ENCODE data around the gene TTYH2. TPM values are rescaled to one million over a fixed set of nuclear protein-coding genes. Genes with fewer than 3 reads are reported as not detected.

The TTYH2 gene
- polyA plus RNA-seq, 1 donor from 2014 or later, result 2.5 TPM

- Histone ChIP-seq H2AFZ (ENCODE audit: low read depth, low read length) (no peak overlapping the region), H3K9ac (ENCODE audit: low read length) (no peak overlapping the region), H3K9me2 (ENCODE audit: insufficient read depth, low read length) (no peaks in the 10 kb centered on the region), H3K36me3 (ENCODE audit: insufficient read depth, low read length) (no peaks in the 10 kb centered on the region), H3K27me3 (ENCODE audit: insufficient read depth, low read depth, low read length) (no peaks in the 10 kb centered on the region), H3F3A (ENCODE audit: insufficient read depth, low read length, poor library complexity, severe bottlenecking) (no peaks in the 10 kb centered on the region), H3K27ac (ENCODE audit: low read length) (no peak overlapping the region), H3K4me2 (ENCODE audit: low read length) (no peak overlapping the region), H4K20me1 (ENCODE audit: insufficient read depth) (no peaks in the 10 kb centered on the region), H3K4me3 (ENCODE audit: low read length) (no peak overlapping the region), H3K9me3 (ENCODE audit: low read length) (no peaks in the 10 kb centered on the region), H3K79me2 (replicated peaks; ENCODE audit: insufficient read depth, low read length) (no peaks in the 10 kb centered on the region)
- no peak for TF ChIP-seq MXI1 (conservative IDR thresholded peaks at IDR 0.05; ENCODE audit: poor library complexity, severe bottlenecking)
- no peak for TF ChIP-seq SMC3 (conservative IDR thresholded peaks at IDR 0.05; ENCODE audit: poor library complexity)
- no peak for TF ChIP-seq POLR2AphosphoS5 (IDR thresholded peaks at IDR 0.05)
- TF ChIP-seq REST (IDR thresholded peaks at IDR 0.05; ENCODE audit: borderline replicate concordance), result no peak
- TF ChIP-seq TAF1 (IDR thresholded peaks at IDR 0.05; ENCODE audit: low read depth), result no peak
- TF ChIP-seq EZH2 (IDR thresholded peaks at IDR 0.05; ENCODE audit: borderline replicate concordance, insufficient read depth, low read length, poor library complexity, severe bottlenecking), result no peak
Measured at GRCh38 chr17:74257311-74257710, 43.9 kb downstream of the TTYH2 start.

- no peak overlapping the region for H3K4me2 ChIP-seq (ENCODE audit: low read length)
- no peak overlapping the region for H3K9ac ChIP-seq (ENCODE audit: low read length)
- H3F3A ChIP-seq (ENCODE audit: insufficient read depth, low read length, poor library complexity, severe bottlenecking), result no peaks in the 10 kb centered on the region
- H3K9me2 ChIP-seq (ENCODE audit: insufficient read depth, low read length), result no peaks in the 10 kb centered on the region
- no peaks in the 10 kb centered on the region for H4K20me1 ChIP-seq (ENCODE audit: insufficient read depth)
- H3K36me3 ChIP-seq (ENCODE audit: insufficient read depth, low read length), result no peaks in the 10 kb centered on the region
- no peak overlapping the region for H3K27ac ChIP-seq (ENCODE audit: low read length)
- H3K27me3 ChIP-seq (ENCODE audit: insufficient read depth, low read depth, low read length), result no peaks in the 10 kb centered on the region
- no peaks in the 10 kb centered on the region for H3K79me2 ChIP-seq (replicated peaks; ENCODE audit: insufficient read depth, low read length)
- TF ChIP-seq TAF1 (IDR thresholded peaks at IDR 0.05; ENCODE audit: low read depth) (no peak), EZH2 (IDR thresholded peaks at IDR 0.05; ENCODE audit: borderline replicate concordance, insufficient read depth, low read length, poor library complexity, severe bottlenecking) (no peak), REST (IDR thresholded peaks at IDR 0.05; ENCODE audit: borderline replicate concordance) (no peak), MXI1 (conservative IDR thresholded peaks at IDR 0.05; ENCODE audit: poor library complexity, severe bottlenecking) (no peak)
- H3K4me3 ChIP-seq (ENCODE audit: low read length), result no peak overlapping the region
- no peak overlapping the region for H2AFZ ChIP-seq (ENCODE audit: low read depth, low read length)
- H3K9me3 ChIP-seq (ENCODE audit: low read length), result no peaks in the 10 kb centered on the region
Measured at GRCh38 chr17:74259667-74260524, 46.5 kb downstream of the TTYH2 start.
